HG03342 (cell line): ENCODE data around the gene SEMA3A.

Source experiments
- ATAC-seq: cut with Tn5 transposase; IDR thresholded peaks from one replicate; pipeline ENCODE4 v1.9.1; 2021; ENCODE audit warnings: mild to moderate bottlenecking, moderate library complexity; ENCODE audit not compliant: unreplicated experiment

The SEMA3A gene

GRCh38 chr7:84199216-84199615 lies 4.6 kb upstream of the SEMA3A start:
- ATAC-seq, result no peak

GRCh38 chr7:84196084-84196503 lies 1.5 kb upstream of the SEMA3A start:
- ATAC-seq, result no peak

- no peak for ATAC-seq
Observed at GRCh38 chr7:84195295-84196060, 889 bp upstream of the SEMA3A start.

- ATAC-seq, result no peak
Observed at GRCh38 chr7:84193747-84194146, 842 bp downstream of the SEMA3A start.

- ATAC-seq, result no peak
Observed at GRCh38 chr7:84191842-84192241, 2.7 kb downstream of the SEMA3A start.

- no peak for ATAC-seq
Observed at GRCh38 chr7:84191261-84191660, 3.3 kb downstream of the SEMA3A start.

- ATAC-seq, result no peak
Observed at GRCh38 chr7:84190016-84190705, 4.4 kb downstream of the SEMA3A start.

- no peak for ATAC-seq
Observed at GRCh38 chr7:84188786-84189405, 5.7 kb downstream of the SEMA3A start.

GRCh38 chr7:84187813-84188510 lies 6.6 kb downstream of the SEMA3A start:
- no peak for ATAC-seq

GRCh38 chr7:84187087-84187805 lies 7.3 kb downstream of the SEMA3A start:
- ATAC-seq, result no peak

- no peak for ATAC-seq
Observed at GRCh38 chr7:84183741-84184140, 10.8 kb downstream of the SEMA3A start.

- ATAC-seq, result no peak
Observed at GRCh38 chr7:84182301-84182700, 12.3 kb downstream of the SEMA3A start.

DNA sequence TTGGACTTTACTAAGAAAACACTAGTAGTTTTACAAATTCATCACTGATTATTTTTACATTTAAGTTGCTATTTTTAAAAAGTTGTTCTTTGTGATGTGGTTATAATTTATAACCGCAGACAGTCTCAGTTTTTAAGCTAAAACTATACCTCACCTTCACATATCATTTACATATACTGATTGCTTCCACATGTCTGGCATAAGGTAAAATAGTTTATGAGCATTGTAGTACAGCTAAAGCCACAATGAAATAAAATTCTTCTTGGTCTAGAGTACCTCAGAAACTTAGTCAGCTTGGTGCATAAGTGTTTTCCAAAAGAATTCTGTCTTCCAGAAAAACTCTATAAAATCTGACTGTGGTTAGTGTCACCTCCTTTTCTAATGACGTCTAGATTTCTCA lies 13.0 kb downstream of the SEMA3A start:
- no peak for ATAC-seq

GRCh38 chr7:84177758-84178412 lies 16.7 kb downstream of the SEMA3A start:
- ATAC-seq, result no peak

GRCh38 chr7:84176716-84177115 lies 17.9 kb downstream of the SEMA3A start:
- ATAC-seq, result no peak

DNA sequence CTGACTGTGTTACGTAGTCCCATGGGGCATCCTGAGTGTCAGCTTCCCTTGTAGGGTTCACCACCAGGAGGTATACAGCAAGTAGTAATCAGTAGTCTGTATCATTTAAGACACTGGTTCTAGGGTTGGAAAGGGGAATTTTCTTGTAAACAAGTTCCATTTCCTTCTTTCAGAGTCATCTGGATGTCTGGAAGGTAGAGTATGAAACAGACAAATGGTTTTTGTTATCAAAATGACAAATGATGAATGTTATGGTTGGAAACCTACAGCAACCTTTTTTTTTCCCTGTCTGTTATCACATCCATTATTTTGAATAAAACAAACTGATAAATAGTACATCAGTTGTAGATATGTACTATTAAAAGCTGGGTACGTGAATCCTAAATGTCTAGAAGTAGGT lies 19.1 kb downstream of the SEMA3A start:
- ATAC-seq, result no peak

DNA sequence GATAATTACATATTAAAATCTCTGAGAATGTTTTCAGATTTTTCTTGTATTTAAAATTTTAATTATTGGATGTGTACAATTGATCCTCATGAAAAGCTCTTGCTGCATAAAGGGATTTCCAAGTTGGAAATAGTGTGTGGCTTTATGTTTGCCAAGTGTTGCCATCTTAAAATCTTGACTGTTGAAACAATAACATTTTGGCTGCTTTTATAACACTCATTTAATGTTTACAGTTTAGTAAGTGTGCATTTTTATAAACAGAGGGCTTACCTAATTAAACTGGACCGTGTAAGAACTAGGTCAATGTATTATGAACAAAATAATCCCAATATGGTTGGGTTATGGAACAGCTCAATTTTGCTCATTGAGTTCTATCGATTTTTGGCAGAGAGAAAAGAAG lies 23.9 kb downstream of the SEMA3A start:
- no peak for ATAC-seq

DNA sequence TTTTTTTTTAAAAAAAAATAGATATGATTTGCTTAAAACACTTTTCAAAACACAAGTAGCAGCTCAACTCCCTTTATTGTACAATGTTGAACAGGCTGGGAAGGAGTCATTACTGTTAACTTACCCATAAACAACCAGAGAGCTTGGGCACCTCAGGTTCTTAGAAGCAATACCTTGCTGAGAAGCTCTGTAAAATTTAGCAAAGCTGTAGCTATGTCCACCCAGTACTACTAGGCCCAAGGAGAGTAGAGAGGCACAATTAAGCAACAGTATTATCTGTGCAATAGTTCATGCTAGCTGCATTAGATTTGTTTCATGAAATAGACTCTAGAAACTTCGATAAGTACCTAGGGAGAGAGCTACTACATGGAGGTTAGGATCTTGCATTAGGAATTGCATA lies 32.0 kb downstream of the SEMA3A start:
- no peak for ATAC-seq

GRCh38 chr7:84162125-84162524 lies 32.5 kb downstream of the SEMA3A start:
- ATAC-seq, result no peak

- ATAC-seq, result no peak
Observed at GRCh38 chr7:84161398-84161797, 33.2 kb downstream of the SEMA3A start.
